GM10847 (cell line): Measurements from ENCODE around the gene ITGB2.

Experiments used
- POLR2A ChIP-seq: IDR thresholded peaks from 2 replicates; pipeline ENCODE4 v1.6.1; 2011; ENCODE audit not compliant: insufficient read length; ENCODE audit errors: extremely low read depth

ITGB2 gene

GRCh38 chr21:44958471-44959191 is 37.9 kb upstream of the ITGB2 start:
- TF ChIP-seq POLR2A, result no peak

- TF ChIP-seq POLR2A, result no peak
Observed at GRCh38 chr21:44957901-44958451, 37.3 kb upstream of the ITGB2 start.

GRCh38 chr21:44957047-44957831 is 36.5 kb upstream of the ITGB2 start:
- no peak for TF ChIP-seq POLR2A

- TF ChIP-seq POLR2A, result no peak
Observed at GRCh38 chr21:44956356-44957046, 35.8 kb upstream of the ITGB2 start.

- TF ChIP-seq POLR2A, result no peak
Observed at GRCh38 chr21:44955798-44956175, 35.1 kb upstream of the ITGB2 start.

- no peak for TF ChIP-seq POLR2A
Observed at GRCh38 chr21:44955141-44955797, 34.6 kb upstream of the ITGB2 start.

- no peak for TF ChIP-seq POLR2A
Observed at GRCh38 chr21:44954281-44954771, 33.6 kb upstream of the ITGB2 start.

- no peak for TF ChIP-seq POLR2A
Observed at GRCh38 chr21:44953628-44954021, 32.9 kb upstream of the ITGB2 start.

GRCh38 chr21:44952929-44953627 is 32.4 kb upstream of the ITGB2 start:
- no peak for TF ChIP-seq POLR2A

- no peak for TF ChIP-seq POLR2A
Observed at GRCh38 chr21:44952116-44952928, 31.6 kb upstream of the ITGB2 start.

GRCh38 chr21:44951186-44951915 is 30.7 kb upstream of the ITGB2 start:
- no peak for TF ChIP-seq POLR2A

- TF ChIP-seq POLR2A, result no peak
Observed at GRCh38 chr21:44950351-44950750, 29.7 kb upstream of the ITGB2 start.

- no peak for TF ChIP-seq POLR2A
Observed at GRCh38 chr21:44949779-44950198, 29.1 kb upstream of the ITGB2 start.
